Suprapubic skin (tissue), 4 donors: Measurements from ENCODE around the gene GFM2. TPM values are rescaled to one million over a fixed set of nuclear protein-coding genes. Genes with fewer than 3 reads are reported as not detected.
"Not testable (repeated sequence)": the region's sequence is repeated elsewhere in the genome, so short reads cannot be mapped to it uniquely, and the experiment has no call there.

ENCODE experiments used
- DNase-seq, 2 donors: peaks; one replicate each; pipeline ENCODE4 v3.0.0-alpha.2; 2019; ENCODE audit warnings: low spot score in 2 of 2
- H3K27ac ChIP-seq: fragments of 200-600 bp; sonication (generic); one replicate; pipeline ENCODE4 v1.5.1; 2019
- H3K27me3 ChIP-seq: fragments of 200-600 bp; sonication (generic); one replicate; pipeline ENCODE4 v1.5.1; 2019
- H3K36me3 ChIP-seq: fragments of 200-600 bp; sonication (generic); one replicate; pipeline ENCODE4 v1.5.1; 2019
- H3K4me1 ChIP-seq: fragments of 200-600 bp; sonication (generic); one replicate; pipeline ENCODE4 v1.5.1; 2019
- H3K4me3 ChIP-seq: fragments of 200-600 bp; sonication (generic); one replicate; pipeline ENCODE4 v1.5.1; 2019; ENCODE audit warnings: mild to moderate bottlenecking
- H3K9me3 ChIP-seq: fragments of 200-600 bp; sonication (generic); one replicate; pipeline ENCODE4 v1.5.1; 2019
- CTCF ChIP-seq, 2 donors: fragments of 200-600 bp in 1 of 2; fragments of 450-650 bp in 1 of 2; sonication (generic) in 1 of 2; IDR thresholded peaks; one replicate each; pipeline ENCODE4 v1.5.1; 2016 to 2019; ENCODE audit warnings: antibody characterized with exemption in 2 of 2, mild to moderate bottlenecking in 1 of 2, moderate library complexity in 1 of 2
- EP300 ChIP-seq: sonication (generic); formaldehyde crosslinking; IDR thresholded peaks from one replicate; pipeline ENCODE4 v1.6.1; 2017; ENCODE audit warnings: antibody characterized with exemption
- POLR2A ChIP-seq, 2 donors: fragments of 450-650 bp; IDR thresholded peaks; one replicate each; pipeline ENCODE4 v1.6.1; 2017; ENCODE audit warnings: antibody characterized with exemption in 2 of 2, mild to moderate bottlenecking in 2 of 2, moderate library complexity in 2 of 2
- POLR2AphosphoS5 ChIP-seq, 3 donors: sonication (generic); formaldehyde crosslinking; IDR thresholded peaks; one replicate each; pipeline ENCODE4 v1.6.1; 2017; ENCODE audit warnings: antibody characterized with exemption in 3 of 3
- WGBS: methylation state at CpG from one replicate; pipeline ENCODE4 v1.1.5; 2018; 5-methylcytosine and 5-hydroxymethylcytosine counted together
- total RNA-seq, 4 donors: library from RNA; depleted of rRNA; stranded (reverse); fragments of >200 nt; gene quantifications; one replicate each; pipeline ENCODE4 v1.1.0, GENCODE V29; 2016

Gene GFM2
- total RNA-seq, 4 donors from 2014 or later = 19.2 to 24.7 (median 21.2) TPM

- H3K4me3 ChIP-seq = no peak overlapping the region
- no peak for DNase-seq
- no peak for TF ChIP-seq CTCF (IDR thresholded peaks at IDR 0.05)
- TF ChIP-seq EP300 = no peak
- no peak for TF ChIP-seq POLR2A (IDR thresholded peaks at IDR 0.05)
- no peak for TF ChIP-seq POLR2AphosphoS5 (IDR thresholded peaks at IDR 0.05)
- peaks cover 19% of the 10 kb centered on the region for H3K4me1 ChIP-seq
- H3K9me3 ChIP-seq = no peaks in the 10 kb centered on the region
- H3K27me3 ChIP-seq = no peaks in the 10 kb centered on the region
- WGBS = 84% methylated on average over 2 of the region's 2 CpGs
- H3K36me3 ChIP-seq = peaks cover 30% of the 10 kb centered on the region
- no peak overlapping the region for H3K27ac ChIP-seq
Observed at GRCh38 chr5:74762599-74762998, 4.3 kb downstream of the GFM2 start.

- no peak overlapping the region for H3K4me3 ChIP-seq
- DNase-seq = no peak
- WGBS = 48% methylated on average over 1 of the region's 1 CpG
- peaks cover 43% of the 10 kb centered on the region for H3K36me3 ChIP-seq
- TF ChIP-seq CTCF (IDR thresholded peaks at IDR 0.05) = no peak
- no peak for TF ChIP-seq POLR2AphosphoS5 (IDR thresholded peaks at IDR 0.05)
- no peak for TF ChIP-seq EP300
- no peak for TF ChIP-seq POLR2A (IDR thresholded peaks at IDR 0.05)
- H3K4me1 ChIP-seq = peaks cover 18% of the 10 kb centered on the region
- peaks cover 3% of the 10 kb centered on the region for H3K9me3 ChIP-seq
- no peaks in the 10 kb centered on the region for H3K27me3 ChIP-seq
- no peak overlapping the region for H3K27ac ChIP-seq
Observed at GRCh38 chr5:74761241-74761640, 5.7 kb downstream of the GFM2 start.

GRCh38 chr5:74748742-74749141 is 18.2 kb downstream of the GFM2 start:
- not testable (repeated sequence) for H3K27ac ChIP-seq, H3K4me3 ChIP-seq, DNase-seq, H3K27me3 ChIP-seq, H3K9me3 ChIP-seq, H3K4me1 ChIP-seq
- peaks cover 69% of the 10 kb centered on the region for H3K36me3 ChIP-seq
- WGBS = 96% methylated on average over 4 of the region's 4 CpGs

- WGBS = 91% methylated on average over 4 of the region's 4 CpGs
- Histone ChIP-seq H3K36me3 (peaks cover 75% of the 10 kb centered on the region), H3K4me1 (no peaks in the 10 kb centered on the region), H3K27ac (no peak overlapping the region), H3K9me3 (no peaks in the 10 kb centered on the region), H3K27me3 (no peaks in the 10 kb centered on the region), H3K4me3 (no peak overlapping the region)
- DNase-seq = no peak
- TF ChIP-seq EP300 = no peak
- no peak for TF ChIP-seq POLR2A (IDR thresholded peaks at IDR 0.05)
- no peak for TF ChIP-seq POLR2AphosphoS5 (IDR thresholded peaks at IDR 0.05)
- no peak for TF ChIP-seq CTCF (IDR thresholded peaks at IDR 0.05)
Observed at GRCh38 chr5:74738406-74738805, 28.5 kb downstream of the GFM2 start.

- no peak for DNase-seq
- Histone ChIP-seq H3K36me3 (peaks cover 77% of the 10 kb centered on the region), H3K9me3 (no peaks in the 10 kb centered on the region), H3K27me3 (no peaks in the 10 kb centered on the region), H3K4me3 (no peak overlapping the region), H3K27ac (no peak overlapping the region), H3K4me1 (no peaks in the 10 kb centered on the region)
- TF ChIP-seq CTCF (IDR thresholded peaks at IDR 0.05) (no peak), POLR2A (IDR thresholded peaks at IDR 0.05) (no peak), EP300 (no peak), POLR2AphosphoS5 (IDR thresholded peaks at IDR 0.05) (no peak)
- 87% methylated on average over 6 of the region's 6 CpGs for WGBS
Observed at GRCh38 chr5:74736759-74737158, 30.2 kb downstream of the GFM2 start.

GRCh38 chr5:74725331-74725730 is 41.6 kb downstream of the GFM2 start:
- DNase-seq = no peak
- Histone ChIP-seq H3K27ac (no peak overlapping the region), H3K27me3 (no peaks in the 10 kb centered on the region), H3K9me3 (no peaks in the 10 kb centered on the region), H3K4me1 (no peaks in the 10 kb centered on the region), H3K4me3 (no peak overlapping the region), H3K36me3 (peaks cover 92% of the 10 kb centered on the region)
- WGBS = 100% methylated on average over 1 of the region's 1 CpG
- TF ChIP-seq CTCF (IDR thresholded peaks at IDR 0.05) = no peak
